ENCODE results near the gene AIM2. TPM values are rescaled to one million over a fixed set of nuclear protein-coding genes. Genes with fewer than 3 reads are reported as not detected.
"Not testable (repeated sequence)": the region's sequence is repeated elsewhere in the genome, so short reads cannot be mapped to it uniquely, and the experiment has no call there.

AIM2 gene
- total RNA-seq, 1 donor from 2014 or later: not detected

- TF ChIP-seq CTCF (IDR thresholded peaks at IDR 0.05; ENCODE audit: insufficient read depth, low read length, severe bottlenecking): no peak
- peaks cover 16% of the 10 kb centered on the region for H3K36me3 ChIP-seq (ENCODE audit: control insufficient read depth, insufficient read depth, low read length)
- FAIRE-seq: no peak
- DNase-seq (ENCODE audit: low read depth): no peak
- H3K27me3 ChIP-seq (ENCODE audit: control insufficient read depth, insufficient read depth, low read length): no peaks in the 10 kb centered on the region
- no peak overlapping the region for H3K4me3 ChIP-seq (ENCODE audit: low read depth, low read length)
Observed at GRCh38 chr1:159040893-159041724, 35.5 kb downstream of the AIM2 start.

GRCh38 chr1:159040206-159040605 lies 36.4 kb downstream of the AIM2 start:
- H3K27me3 ChIP-seq (ENCODE audit: control insufficient read depth, insufficient read depth, low read length): no peaks in the 10 kb centered on the region
- H3K4me3 ChIP-seq (ENCODE audit: low read depth, low read length): no peak overlapping the region
- no peak for TF ChIP-seq CTCF (IDR thresholded peaks at IDR 0.05; ENCODE audit: insufficient read depth, low read length, severe bottlenecking)
- H3K36me3 ChIP-seq (ENCODE audit: control insufficient read depth, insufficient read depth, low read length): peaks cover 16% of the 10 kb centered on the region
- FAIRE-seq (no peak), DNase-seq (ENCODE audit: low read depth) (no peak)

GRCh38 chr1:159030877-159031447 lies 45.6 kb downstream of the AIM2 start:
- FAIRE-seq: peak; percentile 50
- Histone ChIP-seq H3K4me3 (ENCODE audit: low read depth, low read length) (no peak overlapping the region), H3K27me3 (ENCODE audit: control insufficient read depth, insufficient read depth, low read length) (no peaks in the 10 kb centered on the region), H3K36me3 (ENCODE audit: control insufficient read depth, insufficient read depth, low read length) (peaks cover 10% of the 10 kb centered on the region)
- no peak for DNase-seq (ENCODE audit: low read depth)
- no peak for TF ChIP-seq CTCF (IDR thresholded peaks at IDR 0.05; ENCODE audit: insufficient read depth, low read length, severe bottlenecking)

GRCh38 chr1:159030311-159030710 lies 46.3 kb downstream of the AIM2 start:
- FAIRE-seq (no peak), DNase-seq (ENCODE audit: low read depth) (no peak)
- H3K27me3 ChIP-seq (ENCODE audit: control insufficient read depth, insufficient read depth, low read length): no peaks in the 10 kb centered on the region
- H3K4me3 ChIP-seq (ENCODE audit: low read depth, low read length): no peak overlapping the region
- no peak for TF ChIP-seq CTCF (IDR thresholded peaks at IDR 0.05; ENCODE audit: insufficient read depth, low read length, severe bottlenecking)
- peaks cover 10% of the 10 kb centered on the region for H3K36me3 ChIP-seq (ENCODE audit: control insufficient read depth, insufficient read depth, low read length)

GRCh38 chr1:159026841-159027240 lies 49.7 kb downstream of the AIM2 start:
- H3K4me3 ChIP-seq (ENCODE audit: low read depth, low read length); H3K36me3 ChIP-seq (ENCODE audit: control insufficient read depth, insufficient read depth, low read length); H3K27me3 ChIP-seq (ENCODE audit: control insufficient read depth, insufficient read depth, low read length); FAIRE-seq; DNase-seq (ENCODE audit: low read depth): not testable (repeated sequence)

GRCh38 chr1:159025043-159025442 lies 51.5 kb downstream of the AIM2 start:
- no peak for DNase-seq (ENCODE audit: low read depth)
- no peak for FAIRE-seq
- TF ChIP-seq CTCF (IDR thresholded peaks at IDR 0.05; ENCODE audit: insufficient read depth, low read length, severe bottlenecking): no peak
- no peaks in the 10 kb centered on the region for H3K27me3 ChIP-seq (ENCODE audit: control insufficient read depth, insufficient read depth, low read length)
- no peaks in the 10 kb centered on the region for H3K36me3 ChIP-seq (ENCODE audit: control insufficient read depth, insufficient read depth, low read length)
- no peak overlapping the region for H3K4me3 ChIP-seq (ENCODE audit: low read depth, low read length)

Measured in bronchial epithelial cell (primary cell).